CD8-positive, alpha-beta memory T cell (primary cell): ENCODE results near the gene TENT4A. TPM values are rescaled to one million over a fixed set of nuclear protein-coding genes. Genes with fewer than 3 reads are reported as not detected.
A peak's percentile ranks its signal among the peaks of the same experiment; 100 is the strongest.

Experiments
- CTCF ChIA-PET: fragments of 350-600 bp; sonication (Branson Sonifier 250); formaldehyde crosslinking; loops from one replicate; lab custom pipeline; 2021; ENCODE audit warnings: antibody characterized with exemption; lab: Charles Lee
- POLR2A ChIA-PET: fragments of 350-600 bp; sonication (Branson Sonifier 250); formaldehyde crosslinking; loops from one replicate; lab custom pipeline; 2021; ENCODE audit warnings: antibody characterized with exemption; lab: Charles Lee
- DNase-seq, 5 donors: peaks; one replicate each; pipeline versions ENCODE4 v3.0.0 to v3.0.0-alpha.2; 2020 to 2022; ENCODE audit warnings: mixed read lengths in 1 of 5
- H3K27ac ChIP-seq: one replicate; pipeline ENCODE4 v1.7.0; 2013; ENCODE audit warnings: low read depth, mild to moderate bottlenecking, low read length, moderate library complexity
- H3K27me3 ChIP-seq: 2 replicates; pipeline ENCODE4 v1.7.0; 2013; ENCODE audit warnings: low read length, mild to moderate bottlenecking; ENCODE audit not compliant: insufficient read depth, poor library complexity, severe bottlenecking
- H3K36me3 ChIP-seq: 2 replicates; pipeline ENCODE4 v1.7.0; 2013; ENCODE audit warnings: mild to moderate bottlenecking, low read length, moderate library complexity; ENCODE audit not compliant: insufficient read depth
- H3K4me1 ChIP-seq: 2 replicates; pipeline ENCODE4 v1.7.0; 2013; ENCODE audit warnings: mild to moderate bottlenecking, low read length, moderate library complexity; ENCODE audit not compliant: insufficient read depth
- H3K4me3 ChIP-seq: 2 replicates; pipeline ENCODE4 v1.7.0; 2013; ENCODE audit warnings: mild to moderate bottlenecking, low read length
- H3K9me3 ChIP-seq: 2 replicates; pipeline ENCODE4 v1.7.0; 2013; ENCODE audit warnings: mild to moderate bottlenecking, low read length
- H3K27ac Mint-ChIP-seq, 8 donors: one replicate each; pipeline ENCODE4 v1.8.0; 2020 to 2021; ENCODE audit warnings: mixed read lengths in 8 of 8, mild to moderate bottlenecking in 6 of 8, inconsistent platforms in 3 of 8, moderate library complexity in 3 of 8
- H3K27me3 Mint-ChIP-seq, 2 donors: one replicate each; pipeline ENCODE4 v1.8.0; 2020 to 2021; ENCODE audit warnings: mixed read lengths in 2 of 2, mild to moderate bottlenecking in 1 of 2, moderate library complexity in 1 of 2
- H3K36me3 Mint-ChIP-seq, 3 donors: one replicate each; pipeline ENCODE4 v1.8.0; 2020 to 2021; ENCODE audit warnings: mixed read lengths in 3 of 3, inconsistent platforms in 1 of 3, mild to moderate bottlenecking in 1 of 3
- H3K4me1 Mint-ChIP-seq, 3 donors: one replicate each; pipeline ENCODE4 v1.8.0; 2020 to 2021; ENCODE audit warnings: mixed read lengths in 3 of 3, inconsistent platforms in 1 of 3, mild to moderate bottlenecking in 1 of 3
- H3K4me3 Mint-ChIP-seq, 7 donors: one replicate each; pipeline ENCODE4 v1.8.0; 2020 to 2021; ENCODE audit warnings: mixed read lengths in 7 of 7, mild to moderate bottlenecking in 6 of 7, moderate library complexity in 4 of 7, inconsistent platforms in 2 of 7
- H3K9me3 Mint-ChIP-seq, 5 donors: one replicate each; pipeline ENCODE4 v1.8.0; 2020 to 2022; ENCODE audit warnings: mixed read lengths in 5 of 5, mild to moderate bottlenecking in 3 of 5, moderate library complexity in 2 of 5, inconsistent platforms in 1 of 5
- polyA plus RNA-seq: library from polyadenylated mRNA; unstranded; fragments of 300-500 nt; fragmentation: Illumina TruSeq; gene quantifications from one replicate; pipeline ENCODE4 v1.2.3, GENCODE V29; 2021
- total RNA-seq, 2 experiments: library from RNA; stranded (reverse); gene quantifications; one replicate each; pipeline ENCODE4 v1.2.3, GENCODE V29; 2021

The TENT4A gene
- total and polyA plus RNA-seq, 3 experiments from 2014 or later, result 1.1 to 28.4 (median 25.6) TPM

GRCh38 chr5:6686501-6686900 lies 26.7 kb upstream of the TENT4A start:
- Histone ChIP-seq H3K4me3 (no peak overlapping the region), H3K4me1 (no peaks in the 10 kb centered on the region), H3K27me3 (peaks cover 17% of the 10 kb centered on the region), H3K36me3 (no peaks in the 10 kb centered on the region), H3K27ac (no peak overlapping the region), H3K9me3 (no peaks in the 10 kb centered on the region)
- H3K9me3 Mint-ChIP-seq, result peaks cover 0 to 3% (median 0%) of the 10 kb centered on the region in 5 donors
- ChIA-PET CTCF (no interaction called here), POLR2A (no interaction called here)
- H3K4me3 Mint-ChIP-seq, result peak overlapping the region in 2 of 7 donors; percentile 25 to 46
- no peak for DNase-seq
- H3K27ac Mint-ChIP-seq, result no peak overlapping the region
- H3K4me1 Mint-ChIP-seq, result peaks cover 5 to 10% (median 6%) of the 10 kb centered on the region in 3 donors
- H3K27me3 Mint-ChIP-seq, result peaks cover 42 to 73% of the 10 kb centered on the region in 2 donors
- H3K36me3 Mint-ChIP-seq, result no peaks in the 10 kb centered on the region

DNA sequence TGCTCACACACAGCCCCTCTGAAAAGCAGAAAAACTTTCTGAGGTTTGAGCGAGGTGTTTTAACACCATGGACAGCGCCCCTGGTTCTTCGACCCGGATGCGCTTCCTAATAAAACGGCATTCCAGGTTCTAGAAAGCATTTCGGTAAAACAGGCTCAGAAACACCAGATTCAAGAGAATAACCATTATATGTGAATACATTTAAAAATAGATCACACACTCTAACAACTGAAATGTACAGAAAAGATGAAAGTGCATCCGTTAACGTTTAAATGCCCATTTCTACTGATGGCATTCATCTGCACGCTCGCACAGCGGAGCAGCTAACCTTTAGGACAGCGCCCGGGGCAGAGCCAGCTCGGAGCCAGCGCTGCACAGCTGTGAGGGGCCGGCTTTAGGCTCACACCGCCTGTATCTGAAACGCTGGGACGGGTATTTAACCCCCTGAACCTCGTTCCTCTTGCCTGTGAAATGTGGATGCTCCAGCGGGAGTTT lies 26.3 kb upstream of the TENT4A start:
- H3K27me3 ChIP-seq, result peaks cover 17% of the 10 kb centered on the region
- no peaks in the 10 kb centered on the region for H3K9me3 ChIP-seq
- peaks cover 0 to 3% (median 0%) of the 10 kb centered on the region in 5 donors for H3K9me3 Mint-ChIP-seq
- H3K36me3 ChIP-seq, result no peaks in the 10 kb centered on the region
- DNase-seq, result no peak
- ChIA-PET POLR2A (no interaction called here), CTCF (no interaction called here)
- no peak overlapping the region for H3K27ac ChIP-seq
- H3K4me1 ChIP-seq, result no peaks in the 10 kb centered on the region
- H3K4me3 ChIP-seq, result no peak overlapping the region
- H3K4me1 Mint-ChIP-seq, result peaks cover 5 to 10% (median 6%) of the 10 kb centered on the region in 3 donors
- peak overlapping the region in 3 of 7 donors; percentile 8 to 49 (median 46) for H3K4me3 Mint-ChIP-seq
- peaks cover 44 to 73% of the 10 kb centered on the region in 2 donors for H3K27me3 Mint-ChIP-seq
- no peaks in the 10 kb centered on the region for H3K36me3 Mint-ChIP-seq
- no peak overlapping the region for H3K27ac Mint-ChIP-seq

DNA sequence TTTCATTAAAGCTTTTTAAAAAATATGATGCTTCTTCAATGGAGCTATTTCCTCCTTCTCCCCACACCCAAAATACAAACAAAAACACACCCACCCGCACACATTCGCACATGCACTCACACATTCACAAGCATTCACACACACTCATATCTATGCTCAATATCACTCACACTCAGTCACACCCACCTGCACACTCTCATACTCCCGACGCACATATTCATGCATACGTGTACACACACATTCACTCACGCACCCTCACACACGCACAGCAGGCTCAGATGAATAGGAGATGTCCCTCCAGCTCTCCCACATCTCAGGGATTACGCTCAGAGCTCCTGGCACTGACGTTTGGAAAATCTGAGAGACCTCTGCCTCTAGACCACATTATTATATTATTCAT lies 25.7 kb upstream of the TENT4A start:
- Histone ChIP-seq H3K4me1 (no peaks in the 10 kb centered on the region), H3K27ac (no peak overlapping the region), H3K27me3 (peaks cover 17% of the 10 kb centered on the region), H3K4me3 (no peak overlapping the region), H3K36me3 (no peaks in the 10 kb centered on the region), H3K9me3 (no peaks in the 10 kb centered on the region)
- Mint-ChIP-seq H3K27me3 (peaks cover 46 to 77% of the 10 kb centered on the region in 2 donors), H3K9me3 (peaks cover 0 to 3% (median 0%) of the 10 kb centered on the region in 5 donors), H3K4me3 (peak overlapping the region in 2 of 7 donors; percentile 3 to 4), H3K27ac (peak overlapping the region in 1 of 8 donors; percentile 0), H3K36me3 (no peaks in the 10 kb centered on the region), H3K4me1 (peaks cover 5 to 10% (median 6%) of the 10 kb centered on the region in 3 donors)
- ChIA-PET POLR2A (no interaction called here), CTCF (no interaction called here)
- no peak for DNase-seq

DNA sequence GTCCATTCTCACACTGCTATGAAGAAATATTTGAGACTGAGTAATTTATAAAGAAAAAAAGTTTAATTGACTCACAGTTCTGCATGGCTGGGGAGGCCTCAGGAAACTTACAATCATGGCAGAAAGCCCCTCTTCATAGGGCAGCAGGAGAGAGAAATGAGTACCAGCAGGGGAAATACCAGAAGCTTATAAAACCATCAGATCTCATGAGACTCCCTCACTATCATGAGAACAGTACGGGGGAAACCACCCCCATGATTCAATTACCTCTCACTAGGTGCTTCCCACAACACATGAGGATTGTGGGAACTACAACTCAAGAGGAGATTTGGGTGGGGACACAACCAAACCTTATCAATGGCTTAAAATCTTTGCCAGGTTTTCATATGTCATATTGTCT lies 20.3 kb upstream of the TENT4A start:
- H3K27me3 Mint-ChIP-seq, result peaks cover 35 to 77% of the 10 kb centered on the region in 2 donors
- Histone ChIP-seq H3K27ac (no peak overlapping the region), H3K4me3 (no peak overlapping the region), H3K36me3 (no peaks in the 10 kb centered on the region), H3K27me3 (peaks cover 6% of the 10 kb centered on the region), H3K9me3 (no peaks in the 10 kb centered on the region), H3K4me1 (no peaks in the 10 kb centered on the region)
- H3K9me3 Mint-ChIP-seq, result peaks cover 0 to 9% (median 7%) of the 10 kb centered on the region in 5 donors
- no peak overlapping the region for H3K27ac Mint-ChIP-seq
- no peak for DNase-seq
- CTCF ChIA-PET, result no interaction called here
- H3K4me3 Mint-ChIP-seq, result no peak overlapping the region
- peaks cover 0 to 6% (median 0%) of the 10 kb centered on the region in 3 donors for H3K36me3 Mint-ChIP-seq
- POLR2A ChIA-PET, result no interaction called here
- H3K4me1 Mint-ChIP-seq, result no peaks in the 10 kb centered on the region

- Mint-ChIP-seq H3K27me3 (peaks cover 29 to 69% of the 10 kb centered on the region in 2 donors), H3K4me3 (no peak overlapping the region), H3K9me3 (peaks cover 0 to 9% (median 7%) of the 10 kb centered on the region in 5 donors), H3K36me3 (peaks cover 0 to 6% (median 0%) of the 10 kb centered on the region in 3 donors), H3K4me1 (no peaks in the 10 kb centered on the region), H3K27ac (no peak overlapping the region)
- Histone ChIP-seq H3K4me1 (no peaks in the 10 kb centered on the region), H3K27me3 (peaks cover 6% of the 10 kb centered on the region), H3K27ac (no peak overlapping the region), H3K4me3 (no peak overlapping the region), H3K9me3 (no peaks in the 10 kb centered on the region), H3K36me3 (no peaks in the 10 kb centered on the region)
- ChIA-PET CTCF (no interaction called here), POLR2A (no interaction called here)
- no peak for DNase-seq
Measured at GRCh38 chr5:6698696-6699095, 14.5 kb upstream of the TENT4A start.

GRCh38 chr5:6699357-6699756 lies 13.9 kb upstream of the TENT4A start:
- no peak for DNase-seq
- Mint-ChIP-seq H3K27ac (no peak overlapping the region), H3K4me3 (no peak overlapping the region), H3K27me3 (peaks cover 24 to 65% of the 10 kb centered on the region in 2 donors), H3K4me1 (no peaks in the 10 kb centered on the region), H3K36me3 (peaks cover 0 to 2% (median 0%) of the 10 kb centered on the region in 3 donors), H3K9me3 (peaks cover 0 to 6% (median 4%) of the 10 kb centered on the region in 5 donors)
- CTCF ChIA-PET, result no interaction called here
- H3K9me3 ChIP-seq, result no peaks in the 10 kb centered on the region
- no peaks in the 10 kb centered on the region for H3K36me3 ChIP-seq
- H3K27me3 ChIP-seq, result peaks cover 6% of the 10 kb centered on the region
- no peaks in the 10 kb centered on the region for H3K4me1 ChIP-seq
- POLR2A ChIA-PET, result no interaction called here
- H3K4me3 ChIP-seq, result no peak overlapping the region
- H3K27ac ChIP-seq, result no peak overlapping the region

GRCh38 chr5:6700074-6700684 lies 13.1 kb upstream of the TENT4A start:
- Mint-ChIP-seq H3K9me3 (peaks cover 0 to 3% (median 2%) of the 10 kb centered on the region in 5 donors), H3K4me1 (no peaks in the 10 kb centered on the region), H3K36me3 (no peaks in the 10 kb centered on the region), H3K27me3 (peaks cover 23 to 61% of the 10 kb centered on the region in 2 donors), H3K4me3 (no peak overlapping the region), H3K27ac (no peak overlapping the region)
- ChIA-PET POLR2A (no interaction called here), CTCF (interaction anchor here (1.1 kb wide), 1 partner anchor 45 kb away, joined by 3 read pairs; no protein-coding TSS in a partner anchor)
- peaks cover 6% of the 10 kb centered on the region for H3K27me3 ChIP-seq
- H3K4me1 ChIP-seq, result no peaks in the 10 kb centered on the region
- H3K27ac ChIP-seq, result no peak overlapping the region
- no peak overlapping the region for H3K4me3 ChIP-seq
- H3K36me3 ChIP-seq, result no peaks in the 10 kb centered on the region
- no peak for DNase-seq
- no peaks in the 10 kb centered on the region for H3K9me3 ChIP-seq

DNA sequence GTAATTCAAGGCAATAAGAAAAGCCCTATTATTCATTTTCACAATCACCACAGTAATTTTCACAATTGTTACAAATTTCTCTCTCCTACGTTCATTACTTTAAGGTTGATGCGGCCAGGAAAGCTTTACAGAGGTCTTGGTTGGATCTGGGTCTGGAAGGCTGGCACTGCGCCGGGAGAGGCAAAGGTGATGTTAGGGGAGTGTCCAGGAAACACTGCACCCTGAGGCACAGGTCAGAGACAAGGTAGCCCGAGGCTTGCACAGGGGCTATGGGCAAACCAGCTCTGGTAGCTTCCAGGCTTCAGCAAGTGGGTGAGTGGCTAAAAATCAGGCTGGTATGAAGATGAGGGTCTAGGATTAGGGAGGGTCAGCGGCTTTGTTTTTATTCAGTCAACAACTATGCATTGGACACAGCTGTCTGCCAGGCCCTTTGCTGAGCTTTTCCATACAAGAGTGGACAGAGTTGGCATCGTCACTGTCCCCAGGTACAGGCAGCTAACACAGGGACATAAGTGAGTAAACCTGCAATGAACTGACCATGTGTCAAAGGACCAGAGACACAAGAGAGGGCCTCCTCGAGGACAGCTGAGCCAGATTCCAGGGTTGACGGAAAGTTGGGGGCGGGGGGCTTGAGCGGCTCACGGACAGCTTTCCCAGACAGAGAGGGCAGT lies 12.4 kb upstream of the TENT4A start:
- no peak overlapping the region for H3K4me3 Mint-ChIP-seq
- Histone ChIP-seq H3K36me3 (no peaks in the 10 kb centered on the region), H3K27ac (no peak overlapping the region), H3K27me3 (peaks cover 6% of the 10 kb centered on the region), H3K4me3 (no peak overlapping the region), H3K4me1 (no peaks in the 10 kb centered on the region), H3K9me3 (no peaks in the 10 kb centered on the region)
- H3K27ac Mint-ChIP-seq, result peak overlapping the region in 1 of 8 donors; percentile 21
- no peaks in the 10 kb centered on the region for H3K4me1 Mint-ChIP-seq
- ChIA-PET CTCF (interaction anchor here (1.1 kb wide), 2 partner anchors 44 to 86 kb away, joined by 3 read pairs; no protein-coding TSS in a partner anchor), POLR2A (no interaction called here)
- no peak for DNase-seq
- H3K9me3 Mint-ChIP-seq, result no peaks in the 10 kb centered on the region
- peaks cover 23 to 57% of the 10 kb centered on the region in 2 donors for H3K27me3 Mint-ChIP-seq
- H3K36me3 Mint-ChIP-seq, result no peaks in the 10 kb centered on the region
